ENCODE results near the gene ATP1A4. TPM values are rescaled to one million over a fixed set of nuclear protein-coding genes. Genes with fewer than 3 reads are reported as not detected.

The ATP1A4 gene
- total RNA-seq, 1 donor from 2014 or later = not detected

GRCh38 chr1:160179336-160179735 is 27.9 kb downstream of the ATP1A4 start:
- H3K4me1 Mint-ChIP-seq (ENCODE audit: low read depth, unreplicated experiment) = peaks cover 14% of the 10 kb centered on the region
- H3K27ac Mint-ChIP-seq (ENCODE audit: unreplicated experiment) = no peak overlapping the region
- no peak overlapping the region for H3K9ac ChIP-seq (ENCODE audit: low read length)
- no peak overlapping the region for H2AFZ ChIP-seq (ENCODE audit: low read depth, low read length)
- no peaks in the 10 kb centered on the region for H3K36me3 Mint-ChIP-seq (ENCODE audit: low read depth, unreplicated experiment)
- no peak overlapping the region for H3K4me2 ChIP-seq (ENCODE audit: low read length)
- H3K79me2 ChIP-seq (ENCODE audit: insufficient read depth, low read length) = no peaks in the 10 kb centered on the region
- H3K9me3 Mint-ChIP-seq (ENCODE audit: unreplicated experiment) = peaks cover 2% of the 10 kb centered on the region
- H3K9me3 ChIP-seq (ENCODE audit: insufficient read depth, low read depth, low read length) = no peaks in the 10 kb centered on the region
- no peaks in the 10 kb centered on the region for H3K27me3 ChIP-seq (ENCODE audit: insufficient read depth, low read length)
- H3K36me3 ChIP-seq (ENCODE audit: insufficient read depth, low read length) = no peaks in the 10 kb centered on the region
- no peak for TF ChIP-seq EZH2 (IDR thresholded peaks at IDR 0.05; ENCODE audit: insufficient read depth, low read length)
- TF ChIP-seq CTCF (IDR thresholded peaks at IDR 0.05; ENCODE audit: insufficient read depth, low read depth, low read length) = no peak
- H3K4me3 ChIP-seq (ENCODE audit: insufficient read depth, low read depth, low read length) = no peak overlapping the region
- no peak for FAIRE-seq
- H3K27me3 Mint-ChIP-seq (ENCODE audit: low read depth, unreplicated experiment) = peaks cover 6% of the 10 kb centered on the region
- no peak overlapping the region for H3K4me3 Mint-ChIP-seq (ENCODE audit: unreplicated experiment)
- no peaks in the 10 kb centered on the region for H3K4me1 ChIP-seq (ENCODE audit: insufficient read depth, low read length)
- DNase-seq (ENCODE audit: low read depth) = no peak
- no peak overlapping the region for H3K27ac ChIP-seq (ENCODE audit: low read depth, low read length)
- H4K20me1 ChIP-seq (ENCODE audit: insufficient read depth, low read length) = no peaks in the 10 kb centered on the region

- Mint-ChIP-seq H3K36me3 (ENCODE audit: low read depth, unreplicated experiment) (peaks cover 4% of the 10 kb centered on the region), H3K27ac (ENCODE audit: unreplicated experiment) (no peak overlapping the region), H3K4me1 (ENCODE audit: low read depth, unreplicated experiment) (peaks cover 14% of the 10 kb centered on the region), H3K27me3 (ENCODE audit: low read depth, unreplicated experiment) (peaks cover 18% of the 10 kb centered on the region), H3K4me3 (ENCODE audit: unreplicated experiment) (no peak overlapping the region), H3K9me3 (ENCODE audit: unreplicated experiment) (no peaks in the 10 kb centered on the region)
- Histone ChIP-seq H3K4me1 (ENCODE audit: insufficient read depth, low read length) (peaks cover 5% of the 10 kb centered on the region), H3K27me3 (ENCODE audit: insufficient read depth, low read length) (no peaks in the 10 kb centered on the region), H3K4me2 (ENCODE audit: low read length) (no peak overlapping the region), H3K36me3 (ENCODE audit: insufficient read depth, low read length) (no peaks in the 10 kb centered on the region), H2AFZ (ENCODE audit: low read depth, low read length) (no peak overlapping the region), H3K9ac (ENCODE audit: low read length) (no peak overlapping the region), H3K27ac (ENCODE audit: low read depth, low read length) (no peak overlapping the region), H3K4me3 (ENCODE audit: insufficient read depth, low read depth, low read length) (no peak overlapping the region), H3K9me3 (ENCODE audit: insufficient read depth, low read depth, low read length) (no peaks in the 10 kb centered on the region), H3K79me2 (ENCODE audit: insufficient read depth, low read length) (no peaks in the 10 kb centered on the region), H4K20me1 (ENCODE audit: insufficient read depth, low read length) (no peaks in the 10 kb centered on the region)
- TF ChIP-seq CTCF (IDR thresholded peaks at IDR 0.05; ENCODE audit: insufficient read depth, low read depth, low read length) (no peak), EZH2 (IDR thresholded peaks at IDR 0.05; ENCODE audit: insufficient read depth, low read length) (no peak)
- DNase-seq (ENCODE audit: low read depth) (no peak), FAIRE-seq (no peak)
Observed at GRCh38 chr1:160186246-160186645, 34.8 kb downstream of the ATP1A4 start.

GRCh38 chr1:160186729-160187128 is 35.3 kb downstream of the ATP1A4 start:
- Histone ChIP-seq H3K79me2 (ENCODE audit: insufficient read depth, low read length) (no peaks in the 10 kb centered on the region), H4K20me1 (ENCODE audit: insufficient read depth, low read length) (no peaks in the 10 kb centered on the region), H3K9me3 (ENCODE audit: insufficient read depth, low read depth, low read length) (no peaks in the 10 kb centered on the region), H3K27me3 (ENCODE audit: insufficient read depth, low read length) (no peaks in the 10 kb centered on the region), H3K4me2 (ENCODE audit: low read length) (no peak overlapping the region), H2AFZ (ENCODE audit: low read depth, low read length) (no peak overlapping the region), H3K9ac (ENCODE audit: low read length) (no peak overlapping the region), H3K36me3 (ENCODE audit: insufficient read depth, low read length) (no peaks in the 10 kb centered on the region), H3K27ac (ENCODE audit: low read depth, low read length) (no peak overlapping the region), H3K4me3 (ENCODE audit: insufficient read depth, low read depth, low read length) (no peak overlapping the region), H3K4me1 (ENCODE audit: insufficient read depth, low read length) (peaks cover 6% of the 10 kb centered on the region)
- Mint-ChIP-seq H3K27ac (ENCODE audit: unreplicated experiment) (no peak overlapping the region), H3K27me3 (ENCODE audit: low read depth, unreplicated experiment) (peaks cover 18% of the 10 kb centered on the region), H3K4me1 (ENCODE audit: low read depth, unreplicated experiment) (peaks cover 14% of the 10 kb centered on the region), H3K9me3 (ENCODE audit: unreplicated experiment) (no peaks in the 10 kb centered on the region), H3K36me3 (ENCODE audit: low read depth, unreplicated experiment) (peaks cover 4% of the 10 kb centered on the region), H3K4me3 (ENCODE audit: unreplicated experiment) (no peak overlapping the region)
- no peak for FAIRE-seq
- TF ChIP-seq CTCF (IDR thresholded peaks at IDR 0.05; ENCODE audit: insufficient read depth, low read depth, low read length) (no peak), EZH2 (IDR thresholded peaks at IDR 0.05; ENCODE audit: insufficient read depth, low read length) (no peak)
- no peak for DNase-seq (ENCODE audit: low read depth)
